ENCODE data around the gene PLA2G2A.
A peak's percentile ranks its signal among the peaks of the same experiment; 100 is the strongest.
"Not testable (repeated sequence)": the region's sequence is repeated elsewhere in the genome, so short reads cannot be mapped to it uniquely, and the experiment has no call there.

Gene PLA2G2A

GRCh38 chr1:19979494-19979977, at the start of gene PLA2G2A:
PLA2G2A (minus strand) TSS chr1:19979618; CDS start chr1:19978773, 845 bp downstream.
- DNase-seq = no peak

- no peak for DNase-seq
Measured at GRCh38 chr1:20028726-20029125, 49.3 kb upstream of the PLA2G2A start.

DNA sequence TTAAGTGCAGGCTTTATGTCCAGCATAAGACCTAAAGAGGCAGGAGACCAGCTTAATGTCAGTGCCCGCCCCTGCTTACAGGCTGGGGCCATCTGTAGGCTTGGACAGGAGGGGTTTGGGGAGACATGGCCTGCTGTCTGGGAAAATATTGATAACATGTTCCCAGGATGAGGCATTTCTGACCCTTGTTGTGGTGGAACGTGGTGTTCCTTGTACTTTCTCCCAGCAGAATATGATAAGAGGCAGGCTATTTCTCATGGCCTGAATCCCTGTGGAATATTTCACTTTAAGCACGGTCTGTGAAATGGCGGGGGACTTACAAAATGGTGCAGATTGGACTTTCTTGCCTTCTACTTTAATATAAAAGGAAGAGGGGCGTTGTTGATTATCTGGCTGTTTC, 48.7 kb upstream of the PLA2G2A start:
- DNase-seq = no peak

GRCh38 chr1:20017741-20018140, 38.3 kb upstream of the PLA2G2A start:
- no peak for DNase-seq

DNA sequence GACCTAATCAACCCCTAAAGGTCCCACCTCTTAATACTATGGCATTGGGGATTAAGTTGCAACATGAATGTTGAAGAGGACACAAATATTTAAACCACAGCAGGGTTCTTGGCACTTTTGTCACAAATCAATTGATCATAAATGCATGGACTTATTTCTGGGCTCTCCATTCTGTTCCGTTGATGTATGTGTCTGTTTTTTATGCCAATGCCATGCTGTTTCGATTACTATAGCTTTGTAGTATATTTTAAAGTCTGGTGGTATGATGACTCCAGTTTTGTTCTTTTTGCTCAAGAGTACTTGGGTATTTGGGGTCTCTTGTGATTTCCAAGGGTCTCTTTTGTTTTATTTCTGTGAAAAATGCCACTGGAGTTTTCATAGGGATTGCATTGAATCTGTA, 34.7 kb upstream of the PLA2G2A start:
- no peak for DNase-seq

DNA sequence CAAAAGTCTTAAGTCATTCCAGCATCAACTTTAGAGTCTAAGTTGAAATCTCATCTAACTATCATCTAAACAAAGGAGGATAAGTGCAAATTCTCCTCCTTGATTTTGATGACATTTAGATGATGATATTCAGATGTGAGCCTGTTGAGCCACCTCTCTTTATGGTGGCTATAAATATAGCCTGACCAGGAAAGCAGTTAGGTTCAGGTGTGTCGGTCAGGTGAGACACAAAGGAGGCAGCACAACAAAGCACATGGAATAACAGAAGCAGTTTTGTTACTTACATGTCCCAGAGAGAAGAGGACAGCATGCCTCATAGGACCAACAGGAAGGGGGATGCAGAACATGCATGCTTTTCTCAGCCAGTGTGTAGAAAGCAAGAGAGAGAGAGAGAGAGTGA, 30.6 kb upstream of the PLA2G2A start:
- no peak for DNase-seq

GRCh38 chr1:20009212-20009611, 29.8 kb upstream of the PLA2G2A start:
- DNase-seq = no peak

GRCh38 chr1:20008391-20008841, 29.0 kb upstream of the PLA2G2A start:
- DNase-seq = no peak

GRCh38 chr1:19998823-19999222, 19.4 kb upstream of the PLA2G2A start:
- DNase-seq = not testable (repeated sequence)

- no peak for DNase-seq
Measured at GRCh38 chr1:19990689-19991088, 11.3 kb upstream of the PLA2G2A start.

GRCh38 chr1:19990182-19990582, 10.8 kb upstream of the PLA2G2A start:
- DNase-seq = not testable (repeated sequence)

GRCh38 chr1:19988267-19989006, 9.0 kb upstream of the PLA2G2A start:
- no peak for DNase-seq

GRCh38 chr1:19987719-19988118, 8.3 kb upstream of the PLA2G2A start:
- no peak for DNase-seq

DNA sequence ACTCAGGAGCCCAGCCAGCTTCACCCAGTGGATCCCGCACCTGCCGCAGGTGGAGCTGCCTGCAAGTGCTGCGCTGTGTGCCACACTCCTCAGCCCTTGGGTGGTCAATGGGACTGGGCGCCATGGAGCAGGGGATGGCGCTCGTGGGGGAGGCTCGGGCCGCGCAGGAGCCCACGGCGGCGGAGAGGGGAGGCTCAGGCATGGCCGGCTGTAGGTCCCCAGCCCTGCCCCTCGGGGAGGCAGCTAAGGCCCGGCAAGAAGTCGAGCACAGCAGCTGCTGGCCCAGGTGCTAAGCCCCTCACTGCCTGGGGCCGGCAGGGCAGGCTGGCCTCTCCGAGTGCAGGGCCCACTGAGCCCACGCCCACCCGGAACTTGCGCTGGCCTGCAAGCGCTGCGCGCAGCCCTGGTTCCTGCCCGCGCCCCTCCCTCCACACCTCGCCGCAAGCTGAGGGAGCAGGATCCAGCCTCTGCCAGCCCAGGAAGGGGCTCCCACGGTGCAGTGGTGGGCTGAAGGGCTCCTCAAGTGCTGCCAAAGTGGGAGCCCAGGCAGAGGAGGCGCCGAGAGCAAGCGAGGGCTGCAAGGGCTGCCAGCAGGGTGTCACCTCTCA, 5.1 kb upstream of the PLA2G2A start:
- not testable (repeated sequence) for DNase-seq

DNA sequence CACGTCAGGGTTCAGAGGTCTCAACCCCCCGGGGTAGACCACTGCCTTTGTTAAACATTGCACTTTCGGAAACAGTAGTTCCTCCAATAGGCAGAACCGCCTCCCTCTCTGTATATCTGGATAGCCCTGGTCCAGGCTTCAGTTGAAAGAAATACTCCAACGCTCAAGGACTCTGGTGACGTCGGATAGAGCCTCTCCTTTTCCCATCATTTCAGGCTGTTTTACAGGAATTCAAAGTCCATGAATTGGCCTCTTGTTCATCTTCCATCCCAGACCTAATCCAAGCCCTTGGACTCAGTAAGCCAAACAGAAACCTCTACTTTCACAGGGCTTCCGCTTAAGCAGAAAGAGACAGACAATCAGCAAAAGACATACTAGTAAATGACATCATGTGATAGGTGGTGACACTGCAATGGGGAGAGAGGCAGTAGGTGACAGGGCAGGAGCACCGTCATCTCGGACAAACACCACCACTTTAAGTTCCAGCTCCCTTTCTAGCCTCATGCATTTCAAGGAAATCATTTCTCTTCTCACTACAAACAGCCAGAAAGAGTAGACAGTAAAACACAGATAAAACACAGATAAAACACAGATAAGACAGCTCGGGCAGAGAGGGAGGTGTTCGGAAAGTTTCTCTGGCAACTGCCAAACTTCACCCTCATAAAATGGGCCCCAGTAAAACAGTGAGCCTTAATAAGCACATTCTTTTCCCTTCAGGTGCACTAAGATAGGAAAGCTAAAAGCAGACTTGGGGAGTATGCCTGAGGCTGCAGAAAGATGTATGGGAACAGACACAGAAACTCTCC, 2.3 kb upstream of the PLA2G2A start:
- no peak for DNase-seq

DNA sequence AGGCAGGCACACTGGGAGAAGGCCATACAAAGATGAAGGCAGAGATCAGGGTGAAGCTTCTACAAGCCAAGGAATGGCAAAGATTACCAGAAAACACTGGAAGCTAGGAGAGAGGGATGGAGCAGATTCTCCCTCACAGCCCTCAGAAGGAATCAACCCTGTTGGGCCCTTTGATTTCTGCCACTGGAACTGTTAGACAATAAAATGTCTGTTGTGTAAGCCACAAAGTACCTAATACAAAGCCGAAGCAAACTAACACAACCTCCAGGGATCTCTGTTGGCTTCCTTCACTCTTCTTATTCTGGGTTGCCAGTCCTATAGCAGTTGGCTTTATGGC, 1.7 kb upstream of the PLA2G2A start:
- DNase-seq = no peak

DNA sequence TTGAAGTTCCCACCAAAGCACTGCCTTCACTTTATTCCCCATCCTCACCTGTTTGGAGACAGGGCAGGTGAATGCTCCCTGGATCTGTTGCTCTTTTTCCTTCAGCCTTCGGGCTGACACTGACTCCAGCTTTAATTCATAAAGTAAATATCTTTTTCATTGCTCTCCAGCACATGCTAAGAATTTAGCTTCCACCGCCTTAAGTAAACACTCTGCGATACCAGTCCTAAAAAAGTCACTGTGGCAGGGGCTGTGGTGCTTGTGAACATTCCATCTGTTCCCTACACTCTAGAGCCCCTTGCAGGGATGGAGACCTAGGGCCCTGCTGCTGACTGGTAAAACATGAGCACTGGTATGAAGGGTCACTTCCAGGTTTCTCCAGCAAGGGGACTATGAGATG, 896 bp upstream of the PLA2G2A start:
- DNase-seq = no peak

GRCh38 chr1:19978143-19978542, 1.3 kb downstream of the PLA2G2A start:
- DNase-seq = no peak

DNA sequence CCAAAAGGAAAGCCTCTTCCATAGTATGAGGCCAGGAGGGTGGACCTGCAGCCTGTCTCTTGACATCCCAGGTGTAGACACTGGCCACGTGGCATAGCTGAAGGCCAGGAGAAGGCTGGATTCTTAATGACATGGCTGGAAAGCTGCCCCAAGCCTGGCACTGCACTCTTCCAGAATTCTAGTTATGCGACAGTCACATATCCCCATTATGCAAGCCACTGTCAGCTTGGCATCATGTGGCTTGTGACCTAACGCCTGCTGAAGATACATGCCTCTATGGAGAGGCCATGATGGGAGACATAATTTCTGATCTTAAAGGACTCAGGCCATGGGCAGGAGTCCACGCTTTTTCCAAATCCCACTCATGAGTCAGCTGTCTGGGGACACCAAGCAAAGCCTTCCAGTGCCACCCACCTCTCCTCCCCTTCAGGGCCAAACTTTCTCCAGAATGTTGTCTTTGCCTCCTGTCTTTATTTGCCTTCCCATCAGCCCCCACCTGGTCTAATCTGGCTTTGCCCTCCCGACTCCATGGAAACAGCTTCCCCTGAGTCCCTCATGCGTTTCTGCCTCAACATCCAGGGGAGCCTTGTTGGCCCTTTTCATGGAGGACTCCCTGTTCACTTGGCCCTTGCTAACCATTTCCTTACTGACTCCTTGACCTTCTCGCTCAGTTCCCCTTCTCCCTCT, 3.0 kb downstream of the PLA2G2A start:
- DNase-seq = no peak

- no peak for DNase-seq
Measured at GRCh38 chr1:19975423-19976193, 3.8 kb downstream of the PLA2G2A start.

DNA sequence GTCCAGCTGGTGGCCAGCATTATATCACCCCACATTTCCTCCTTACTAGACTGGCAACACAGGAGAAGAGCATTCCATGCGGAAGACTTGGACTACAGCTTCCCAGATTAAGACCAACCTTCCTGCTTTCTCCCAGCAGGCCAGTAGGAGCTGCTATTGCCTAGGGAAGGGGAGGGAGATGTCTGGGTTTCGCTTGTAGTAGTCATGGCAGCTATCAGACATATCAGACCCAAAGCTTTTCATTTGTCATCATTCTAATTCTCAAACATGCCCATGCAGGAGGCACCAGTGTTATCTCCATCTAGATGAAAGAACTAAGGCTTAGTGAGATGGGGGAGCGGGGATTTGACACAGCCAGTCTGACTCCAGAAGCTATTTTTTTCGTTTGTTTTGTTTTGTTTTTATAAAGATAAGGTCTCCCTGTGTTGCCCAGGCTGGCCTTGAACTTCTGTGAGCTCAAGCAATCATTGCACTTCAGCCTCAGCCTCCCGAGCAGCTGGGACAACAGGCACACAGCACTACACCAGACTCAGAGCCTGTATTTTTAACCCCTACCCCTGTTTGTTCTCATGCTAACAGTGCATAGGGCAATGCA, 4.5 kb downstream of the PLA2G2A start:
- peak; percentile 26 for DNase-seq

- no peak for DNase-seq
Measured at GRCh38 chr1:19973616-19974015, 5.8 kb downstream of the PLA2G2A start.
